Muscle of leg (tissue), 11 donors: ENCODE measurements around the gene CTNNA2. TPM values are rescaled to one million over a fixed set of nuclear protein-coding genes. Genes with fewer than 3 reads are reported as not detected.

Source experiments
- DNase-seq: peaks from one replicate; pipeline ENCODE4 v3.0.0; 2013
- H3K27ac ChIP-seq: one replicate; pipeline ENCODE4 v1.5.1; 2013; ENCODE audit warnings: mild to moderate bottlenecking, low read length, control low read depth
- H3K27me3 ChIP-seq: one replicate; pipeline ENCODE4 v1.6.1; 2013; ENCODE audit warnings: low read length; ENCODE audit not compliant: control insufficient read depth, insufficient read depth
- H3K36me3 ChIP-seq: one replicate; pipeline ENCODE4 v1.6.1; 2013; ENCODE audit warnings: low read length; ENCODE audit not compliant: control insufficient read depth, insufficient read depth
- H3K4me1 ChIP-seq: one replicate; pipeline ENCODE4 v1.6.1; 2013; ENCODE audit warnings: low read length; ENCODE audit not compliant: control insufficient read depth, insufficient read depth
- H3K4me3 ChIP-seq: one replicate; pipeline ENCODE4 v1.5.1; 2013; ENCODE audit warnings: low read length, control low read depth
- H3K9me3 ChIP-seq: replicated peaks from 2 replicates; pipeline ENCODE4 v1.6.1; 2013; ENCODE audit warnings: low read depth, low read length; ENCODE audit not compliant: control insufficient read depth
- WGBS: methylation state at CpG from one replicate; pipeline ENCODE4 v1.1.5; 2013; ENCODE audit warnings: missing lambda C conversion rate; ENCODE audit not compliant: insufficient coverage; 5-methylcytosine and 5-hydroxymethylcytosine counted together
- polyA plus RNA-seq, 8 donors: library from polyadenylated mRNA; unstranded; fragments of 120-200 nt; gene quantifications; one replicate each; pipeline versions ENCODE4 v1.2.1 to v1.2.3, GENCODE V29; 2013; ENCODE audit warnings: inconsistent platforms in 1 of 8, low replicate concordance in 1 of 8; ENCODE audit not compliant: insufficient read length in 8 of 8, insufficient read depth in 1 of 8
- total RNA-seq: library from RNA; stranded (reverse); fragments of 120-200 nt; gene quantifications from one replicate; pipeline ENCODE4 v1.2.4, GENCODE V29; 2013

CTNNA2 gene
- total and polyA plus RNA-seq, 9 donors = 0.28 to 1.0 (median 0.69) TPM

GRCh38 chr2:79981316-79981715, 468.5 kb downstream of the CTNNA2 start:
- Histone ChIP-seq H3K36me3 (no peaks in the 10 kb centered on the region), H3K27me3 (no peaks in the 10 kb centered on the region), H3K4me1 (no peaks in the 10 kb centered on the region), H3K27ac (no peak overlapping the region), H3K4me3 (no peak overlapping the region), H3K9me3 (no peaks in the 10 kb centered on the region)
- no CpG with 5 or more reads among the region's 3 CpGs for WGBS
- no peak for DNase-seq

GRCh38 chr2:79982445-79982844, 469.6 kb downstream of the CTNNA2 start:
- DNase-seq = no peak
- no CpG with 5 or more reads among the region's 4 CpGs for WGBS
- H3K27ac ChIP-seq = no peak overlapping the region
- H3K4me3 ChIP-seq = no peak overlapping the region
- no peaks in the 10 kb centered on the region for H3K27me3 ChIP-seq
- no peaks in the 10 kb centered on the region for H3K9me3 ChIP-seq
- no peaks in the 10 kb centered on the region for H3K36me3 ChIP-seq
- H3K4me1 ChIP-seq = no peaks in the 10 kb centered on the region

GRCh38 chr2:79984476-79984875, 471.6 kb downstream of the CTNNA2 start:
- H3K4me1 ChIP-seq = no peaks in the 10 kb centered on the region
- H3K9me3 ChIP-seq = no peaks in the 10 kb centered on the region
- H3K36me3 ChIP-seq = no peaks in the 10 kb centered on the region
- DNase-seq = no peak
- no peaks in the 10 kb centered on the region for H3K27me3 ChIP-seq
- no peak overlapping the region for H3K27ac ChIP-seq
- no peak overlapping the region for H3K4me3 ChIP-seq
- WGBS = no CpG with 5 or more reads among the region's 1 CpG

GRCh38 chr2:79985145-79985544, 472.3 kb downstream of the CTNNA2 start:
- no peak for DNase-seq
- H3K4me3 ChIP-seq = no peak overlapping the region
- no peaks in the 10 kb centered on the region for H3K27me3 ChIP-seq
- no peaks in the 10 kb centered on the region for H3K4me1 ChIP-seq
- no peaks in the 10 kb centered on the region for H3K36me3 ChIP-seq
- 80% methylated on average over 2 of the region's 3 CpGs for WGBS
- H3K27ac ChIP-seq = no peak overlapping the region
- H3K9me3 ChIP-seq = no peaks in the 10 kb centered on the region

GRCh38 chr2:79985571-79985970, 472.7 kb downstream of the CTNNA2 start:
- 100% methylated on average over 1 of the region's 2 CpGs for WGBS
- H3K4me3 ChIP-seq = no peak overlapping the region
- no peaks in the 10 kb centered on the region for H3K4me1 ChIP-seq
- no peaks in the 10 kb centered on the region for H3K9me3 ChIP-seq
- no peak for DNase-seq
- no peaks in the 10 kb centered on the region for H3K27me3 ChIP-seq
- H3K27ac ChIP-seq = no peak overlapping the region
- H3K36me3 ChIP-seq = no peaks in the 10 kb centered on the region

GRCh38 chr2:79993144-79993543, 480.3 kb downstream of the CTNNA2 start:
- Histone ChIP-seq H3K27me3 (no peaks in the 10 kb centered on the region), H3K4me1 (no peaks in the 10 kb centered on the region), H3K36me3 (no peaks in the 10 kb centered on the region), H3K4me3 (no peak overlapping the region), H3K27ac (no peak overlapping the region), H3K9me3 (no peaks in the 10 kb centered on the region)
- DNase-seq = no peak
- 37% methylated on average over 3 of the region's 3 CpGs for WGBS

GRCh38 chr2:79994161-79994560, 481.3 kb downstream of the CTNNA2 start:
- DNase-seq = no peak
- H3K27ac ChIP-seq = no peak overlapping the region
- 86% methylated on average over 3 of the region's 5 CpGs for WGBS
- H3K4me1 ChIP-seq = no peaks in the 10 kb centered on the region
- H3K9me3 ChIP-seq = no peaks in the 10 kb centered on the region
- H3K36me3 ChIP-seq = no peaks in the 10 kb centered on the region
- H3K27me3 ChIP-seq = no peaks in the 10 kb centered on the region
- no peak overlapping the region for H3K4me3 ChIP-seq

GRCh38 chr2:79994965-79995364, 482.1 kb downstream of the CTNNA2 start:
- Histone ChIP-seq H3K27ac (no peak overlapping the region), H3K4me1 (no peaks in the 10 kb centered on the region), H3K4me3 (no peak overlapping the region), H3K36me3 (no peaks in the 10 kb centered on the region), H3K27me3 (no peaks in the 10 kb centered on the region), H3K9me3 (no peaks in the 10 kb centered on the region)
- DNase-seq = no peak

- H3K27me3 ChIP-seq = no peaks in the 10 kb centered on the region
- H3K4me3 ChIP-seq = no peak overlapping the region
- DNase-seq = no peak
- 65% methylated on average over 3 of the region's 5 CpGs for WGBS
- H3K36me3 ChIP-seq = no peaks in the 10 kb centered on the region
- no peaks in the 10 kb centered on the region for H3K4me1 ChIP-seq
- H3K27ac ChIP-seq = no peak overlapping the region
- H3K9me3 ChIP-seq = no peaks in the 10 kb centered on the region
Measured at GRCh38 chr2:79996709-79997108, 483.9 kb downstream of the CTNNA2 start.

GRCh38 chr2:80001701-80002101, 488.9 kb downstream of the CTNNA2 start:
- H3K36me3 ChIP-seq = no peaks in the 10 kb centered on the region
- no peak overlapping the region for H3K27ac ChIP-seq
- H3K9me3 ChIP-seq = no peaks in the 10 kb centered on the region
- WGBS = no CpG with 5 or more reads among the region's 5 CpGs
- H3K4me1 ChIP-seq = no peaks in the 10 kb centered on the region
- DNase-seq = peak; percentile 0
- H3K27me3 ChIP-seq = no peaks in the 10 kb centered on the region
- H3K4me3 ChIP-seq = no peak overlapping the region

GRCh38 chr2:80002112-80002511, 489.3 kb downstream of the CTNNA2 start:
- no peaks in the 10 kb centered on the region for H3K27me3 ChIP-seq
- WGBS = 79% methylated on average over 2 of the region's 3 CpGs
- no peak for DNase-seq

More at GRCh38 chr2:80002112-80002511, 489.3 kb downstream of the CTNNA2 start:
- no peaks in the 10 kb centered on the region for H3K9me3 ChIP-seq
- no peak overlapping the region for H3K27ac ChIP-seq
- no peaks in the 10 kb centered on the region for H3K36me3 ChIP-seq
- no peak overlapping the region for H3K4me3 ChIP-seq
- no peaks in the 10 kb centered on the region for H3K4me1 ChIP-seq
